Ovary (tissue), 3 donors: ENCODE data around the gene RHBDD3.

ENCODE experiments used
- EP300 ChIP-seq: sonication (generic); formaldehyde crosslinking; IDR thresholded peaks from one replicate; pipeline ENCODE4 v1.6.1; 2017; ENCODE audit warnings: antibody characterized with exemption
- POLR2A ChIP-seq: fragments of 450-650 bp; IDR thresholded peaks from one replicate; pipeline ENCODE4 v1.6.1; 2017; ENCODE audit warnings: antibody characterized with exemption, mild to moderate bottlenecking, moderate library complexity
- TF ChIP-seq, protein P1 (sequence below), 3 donors: fragments of 450-650 bp in 2 of 3; fragments of 200-600 bp in 1 of 3; IDR thresholded peaks; one replicate each; pipeline versions ENCODE4 v1.5.1 to v1.8.0; 2016 to 2022; ENCODE audit warnings: antibody characterized with exemption in 3 of 3, mild to moderate bottlenecking in 1 of 3
- donor health status: DM: no; HTN: no; CAD: no.

GRCh38 chr22:29316141-29316828, 48.5 kb upstream of the RHBDD3 start:
- TF ChIP-seq, protein P1, sequence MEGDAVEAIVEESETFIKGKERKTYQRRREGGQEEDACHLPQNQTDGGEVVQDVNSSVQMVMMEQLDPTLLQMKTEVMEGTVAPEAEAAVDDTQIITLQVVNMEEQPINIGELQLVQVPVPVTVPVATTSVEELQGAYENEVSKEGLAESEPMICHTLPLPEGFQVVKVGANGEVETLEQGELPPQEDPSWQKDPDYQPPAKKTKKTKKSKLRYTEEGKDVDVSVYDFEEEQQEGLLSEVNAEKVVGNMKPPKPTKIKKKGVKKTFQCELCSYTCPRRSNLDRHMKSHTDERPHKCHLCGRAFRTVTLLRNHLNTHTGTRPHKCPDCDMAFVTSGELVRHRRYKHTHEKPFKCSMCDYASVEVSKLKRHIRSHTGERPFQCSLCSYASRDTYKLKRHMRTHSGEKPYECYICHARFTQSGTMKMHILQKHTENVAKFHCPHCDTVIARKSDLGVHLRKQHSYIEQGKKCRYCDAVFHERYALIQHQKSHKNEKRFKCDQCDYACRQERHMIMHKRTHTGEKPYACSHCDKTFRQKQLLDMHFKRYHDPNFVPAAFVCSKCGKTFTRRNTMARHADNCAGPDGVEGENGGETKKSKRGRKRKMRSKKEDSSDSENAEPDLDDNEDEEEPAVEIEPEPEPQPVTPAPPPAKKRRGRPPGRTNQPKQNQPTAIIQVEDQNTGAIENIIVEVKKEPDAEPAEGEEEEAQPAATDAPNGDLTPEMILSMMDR (IDR thresholded peaks at IDR 0.05) = no peak
- no peak for TF ChIP-seq POLR2A
- no peak for TF ChIP-seq EP300
